Measurements from ENCODE around the gene CCDC116. TPM values are rescaled to one million over a fixed set of nuclear protein-coding genes. Genes with fewer than 3 reads are reported as not detected.

CCDC116 gene
- total RNA-seq, 6 donors from 2014 or later, result 0.26 to 4.2 (median 0.97) TPM; not detected in 2

DNA sequence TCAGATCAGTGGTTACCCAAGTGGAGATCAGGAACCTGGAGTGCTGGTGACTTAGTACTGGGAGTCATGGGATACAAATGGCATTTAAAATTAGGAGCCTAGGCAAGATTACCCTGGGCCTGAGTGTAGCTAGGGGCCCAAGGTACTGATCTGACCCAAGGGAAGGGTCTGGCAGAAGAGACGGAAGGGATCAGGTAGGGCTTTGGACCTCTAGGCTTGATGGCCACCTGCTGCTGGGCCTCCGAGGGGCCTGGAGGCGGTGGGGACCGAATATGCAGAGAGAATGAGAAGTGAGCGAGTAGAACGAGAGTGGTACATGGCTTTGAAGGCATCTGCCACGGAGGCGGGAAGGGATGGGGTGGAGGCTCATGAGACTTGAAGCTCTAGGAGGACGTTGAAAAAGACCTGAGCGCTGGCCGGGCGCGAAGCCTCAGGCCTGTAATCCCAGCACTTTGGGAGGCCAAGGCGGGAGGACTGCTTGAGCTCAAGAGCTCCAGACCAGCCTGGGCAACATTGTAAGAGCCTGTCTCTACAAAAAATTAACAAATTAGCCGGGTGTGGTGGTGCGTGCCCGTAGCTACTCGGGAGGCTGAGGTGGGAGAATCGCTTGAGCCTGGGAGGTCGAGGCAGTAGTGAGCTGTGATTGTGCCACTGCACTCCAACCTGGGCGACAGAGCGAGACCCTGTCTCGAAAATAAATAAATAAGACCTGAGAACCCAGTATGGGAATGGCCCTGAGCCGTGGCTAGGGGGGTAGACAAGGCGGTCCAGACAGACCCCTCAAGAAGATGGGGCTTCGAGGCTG lies 32.7 kb downstream of the CCDC116 start:
- no peak for DNase-seq
- Histone ChIP-seq H3K4me3 (peak overlapping the region; percentile 62 to 91 (median 68)), H3K27ac (peak overlapping the region; percentile 90 to 96 (median 95)), H3K9me3 (no peaks in the 10 kb centered on the region), H3K27me3 (no peaks in the 10 kb centered on the region), H3K36me3 (peaks cover 0 to 11% (median 0%) of the 10 kb centered on the region in 4 donors), H3K4me1 (peaks cover 10 to 22% (median 12%) of the 10 kb centered on the region in 4 donors)
- ATAC-seq (ENCODE audit: low FRiP score in 2 of 2), result no peak
- WGBS, 2 donors, result 75 to 81% methylated on average over 26 of the region's 26 CpGs
- no peak for TF ChIP-seq POLR2A (IDR thresholded peaks at IDR 0.05)
- TF ChIP-seq, protein P1, sequence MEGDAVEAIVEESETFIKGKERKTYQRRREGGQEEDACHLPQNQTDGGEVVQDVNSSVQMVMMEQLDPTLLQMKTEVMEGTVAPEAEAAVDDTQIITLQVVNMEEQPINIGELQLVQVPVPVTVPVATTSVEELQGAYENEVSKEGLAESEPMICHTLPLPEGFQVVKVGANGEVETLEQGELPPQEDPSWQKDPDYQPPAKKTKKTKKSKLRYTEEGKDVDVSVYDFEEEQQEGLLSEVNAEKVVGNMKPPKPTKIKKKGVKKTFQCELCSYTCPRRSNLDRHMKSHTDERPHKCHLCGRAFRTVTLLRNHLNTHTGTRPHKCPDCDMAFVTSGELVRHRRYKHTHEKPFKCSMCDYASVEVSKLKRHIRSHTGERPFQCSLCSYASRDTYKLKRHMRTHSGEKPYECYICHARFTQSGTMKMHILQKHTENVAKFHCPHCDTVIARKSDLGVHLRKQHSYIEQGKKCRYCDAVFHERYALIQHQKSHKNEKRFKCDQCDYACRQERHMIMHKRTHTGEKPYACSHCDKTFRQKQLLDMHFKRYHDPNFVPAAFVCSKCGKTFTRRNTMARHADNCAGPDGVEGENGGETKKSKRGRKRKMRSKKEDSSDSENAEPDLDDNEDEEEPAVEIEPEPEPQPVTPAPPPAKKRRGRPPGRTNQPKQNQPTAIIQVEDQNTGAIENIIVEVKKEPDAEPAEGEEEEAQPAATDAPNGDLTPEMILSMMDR (IDR thresholded peaks at IDR 0.05), result no peak
- TF ChIP-seq EP300 (IDR thresholded peaks at IDR 0.05), result no peak
- TF ChIP-seq POLR2AphosphoS5 (IDR thresholded peaks at IDR 0.05), result no peak

DNA sequence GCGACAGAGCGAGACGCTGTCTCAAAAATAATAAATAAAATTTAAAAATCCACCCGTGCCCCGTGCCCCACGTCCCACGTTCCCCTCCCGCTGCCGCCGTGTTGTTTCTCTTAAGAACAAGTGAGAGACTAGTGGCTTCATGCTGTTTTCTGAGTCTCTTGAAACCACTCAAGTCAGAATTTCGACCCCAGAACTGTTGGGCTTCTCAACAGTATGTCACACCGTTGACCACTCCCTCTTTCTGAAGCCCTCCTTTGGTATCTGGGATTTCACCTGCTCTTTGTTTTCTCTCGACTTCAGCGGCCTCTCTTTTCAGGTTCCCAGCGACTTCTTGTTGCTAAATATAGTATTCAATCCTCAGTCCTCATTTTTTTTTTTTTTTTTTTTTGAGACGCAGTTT lies 34.2 kb downstream of the CCDC116 start:
- peaks cover 10 to 22% (median 12%) of the 10 kb centered on the region in 4 donors for H3K4me1 ChIP-seq
- peaks cover 7 to 26% (median 13%) of the 10 kb centered on the region in 4 donors for H3K36me3 ChIP-seq
- peak overlapping the region; percentile 62 to 91 (median 68) for H3K4me3 ChIP-seq
- peak overlapping the region; percentile 90 to 96 (median 95) for H3K27ac ChIP-seq
- WGBS, 2 donors, result 36 to 53% methylated on average over 16 of the region's 16 CpGs
- DNase-seq (no peak), ATAC-seq (ENCODE audit: low FRiP score in 2 of 2) (no peak)
- H3K27me3 ChIP-seq, result no peaks in the 10 kb centered on the region
- no peaks in the 10 kb centered on the region for H3K9me3 ChIP-seq
- no peak for TF ChIP-seq POLR2A (IDR thresholded peaks at IDR 0.05)
- TF ChIP-seq, protein P1 (IDR thresholded peaks at IDR 0.05), result no peak
- no peak for TF ChIP-seq EP300 (IDR thresholded peaks at IDR 0.05)
- no peak for TF ChIP-seq POLR2AphosphoS5 (IDR thresholded peaks at IDR 0.05)

DNA sequence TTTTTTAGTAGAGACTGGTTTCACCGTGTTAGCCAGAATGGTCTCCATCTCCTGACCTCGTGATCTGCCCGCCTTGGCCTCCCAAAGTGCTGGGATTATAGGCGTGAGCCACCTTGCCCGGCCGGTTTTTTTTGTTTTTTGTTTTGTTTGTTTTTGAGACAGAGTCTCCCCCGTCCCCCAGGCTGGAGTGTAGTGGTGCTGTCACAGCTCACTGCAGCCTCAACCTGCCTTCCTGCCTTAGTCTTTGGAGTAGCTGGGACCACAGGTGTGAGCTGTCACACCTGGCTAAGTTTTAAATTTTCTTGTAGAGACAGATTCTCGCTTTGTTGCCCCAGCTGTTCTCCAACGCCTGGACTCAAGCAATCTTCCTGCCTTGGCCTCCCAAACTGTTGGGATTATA lies 36.5 kb downstream of the CCDC116 start:
- no peak overlapping the region for H3K27ac ChIP-seq
- no peak for DNase-seq

DNA sequence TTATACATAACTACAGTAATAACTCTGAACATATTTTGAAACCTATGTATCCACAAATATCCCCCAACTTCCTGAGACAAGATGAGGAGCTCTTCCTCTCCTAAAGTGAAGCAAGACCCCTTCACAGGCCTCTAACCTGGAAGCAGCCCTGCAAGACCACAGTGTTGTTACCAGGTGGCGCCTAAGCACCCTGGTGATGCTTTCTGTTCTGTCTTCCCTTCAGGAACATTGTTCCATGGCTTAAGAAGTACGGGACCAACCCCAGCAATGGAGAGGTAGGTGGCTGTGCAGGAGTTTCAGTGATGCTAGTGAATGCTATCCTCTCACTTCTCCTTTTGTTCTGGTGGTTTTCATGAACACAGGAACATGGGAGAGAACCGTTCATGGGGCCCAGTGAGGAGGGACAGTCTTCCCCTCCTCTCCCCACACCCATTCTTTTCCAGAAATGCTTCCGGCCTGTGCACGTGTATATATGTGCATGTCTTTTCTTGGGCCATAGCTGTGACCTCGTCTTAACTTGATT lies 39.6 kb downstream of the CCDC116 start:
- TF ChIP-seq, protein P1 (IDR thresholded peaks at IDR 0.05), result no peak
- TF ChIP-seq POLR2A (IDR thresholded peaks at IDR 0.05) (no peak), POLR2AphosphoS5 (IDR thresholded peaks at IDR 0.05) (no peak), EP300 (IDR thresholded peaks at IDR 0.05) (no peak)
- Histone ChIP-seq H3K36me3 (peaks cover 12 to 74% (median 55%) of the 10 kb centered on the region in 4 donors), H3K27ac (no peak overlapping the region), H3K9me3 (no peaks in the 10 kb centered on the region), H3K4me3 (no peak overlapping the region), H3K27me3 (no peaks in the 10 kb centered on the region), H3K4me1 (peaks cover 2 to 8% (median 3%) of the 10 kb centered on the region in 4 donors)
- ATAC-seq (ENCODE audit: low FRiP score in 2 of 2), result no peak
- WGBS, 2 donors, result 69 to 80% methylated on average over 6 of the region's 6 CpGs
- no peak for DNase-seq

More for the DNA sequence above, 36.5 kb downstream of the CCDC116 start:
- ATAC-seq (ENCODE audit: low FRiP score in 2 of 2), result no peak
- Histone ChIP-seq H3K36me3 (peaks cover 7 to 49% (median 35%) of the 10 kb centered on the region in 4 donors), H3K4me3 (no peak overlapping the region), H3K9me3 (no peaks in the 10 kb centered on the region), H3K4me1 (peaks cover 10 to 22% (median 12%) of the 10 kb centered on the region in 4 donors), H3K27me3 (no peaks in the 10 kb centered on the region)
- WGBS, 2 donors, result 76 to 78% methylated on average over 9 of the region's 9 CpGs
- TF ChIP-seq, protein P1 (IDR thresholded peaks at IDR 0.05), result no peak
- TF ChIP-seq EP300 (IDR thresholded peaks at IDR 0.05) (no peak), POLR2AphosphoS5 (IDR thresholded peaks at IDR 0.05) (no peak), POLR2A (IDR thresholded peaks at IDR 0.05) (no peak)

All from upper lobe of left lung (tissue), 6 donors.